ENCODE measurements around the gene ESR1.

DNA sequence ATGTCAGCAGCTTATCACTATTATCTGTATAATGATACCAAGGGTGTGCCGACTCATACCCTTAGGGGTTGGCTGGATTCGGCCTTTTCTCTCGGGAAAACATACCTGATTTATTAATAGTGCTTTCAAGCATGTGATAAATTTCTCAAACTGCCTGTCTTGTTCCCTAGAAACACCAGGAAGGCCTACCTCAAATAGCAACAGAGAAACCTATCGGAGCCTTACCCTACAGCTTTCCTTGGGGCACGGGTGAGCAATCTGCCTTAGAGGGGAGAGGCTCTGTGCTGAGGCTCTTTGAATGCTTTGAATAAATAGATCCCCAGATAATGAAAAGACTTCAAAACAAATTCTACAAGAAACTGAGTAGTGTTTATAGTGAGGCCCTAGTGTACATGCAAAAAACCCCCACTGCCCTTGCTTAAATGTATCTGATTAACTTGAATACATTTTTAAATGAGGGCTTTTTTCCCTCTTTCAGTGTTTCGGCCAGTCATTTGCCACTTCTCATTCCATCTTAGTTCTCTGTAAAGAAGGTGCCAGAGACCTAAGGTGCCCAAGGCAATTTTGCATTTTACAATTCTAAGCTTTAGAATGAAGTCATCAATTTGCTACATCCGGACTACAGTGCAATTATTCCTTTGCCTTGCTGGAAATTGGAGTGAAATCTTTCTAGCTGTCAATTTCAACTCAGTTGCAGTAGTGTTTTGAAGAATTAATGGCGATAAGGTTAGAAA lies 320.1 kb downstream of the ESR1 start:
- TF ChIP-seq CTCF (IDR thresholded peaks at IDR 0.05) (no peak), POLR2A (IDR thresholded peaks at IDR 0.05) (no peak)
